HCT116 (cell line): ENCODE data around the gene CEBPB.

Experiments
- CTCF ChIP-seq, 3 experiments: fragments of 200-600 bp in 1 of 3; sonication (generic) in 1 of 3; IDR thresholded peaks in 2 of 3; conservative IDR thresholded peaks in 1 of 3; 2 replicates each; pipeline ENCODE4 v1.5.1; 2012 to 2017; ENCODE audit warnings: low read depth in 2 of 3, low read length in 2 of 3, antibody characterized with exemption in 1 of 3, borderline replicate concordance in 1 of 3, control low read depth in 1 of 3, mild to moderate bottlenecking in 1 of 3, mixed read lengths in 1 of 3, mixed run types in 1 of 3, moderate library complexity in 1 of 3; ENCODE audit not compliant: insufficient read depth in 1 of 3
- ELF1 ChIP-seq: IDR thresholded peaks from 2 replicates; pipeline ENCODE4 v1.6.1; 2012; ENCODE audit warnings: low read depth, borderline replicate concordance
- EZH2phosphoT487 ChIP-seq: fragments of 200-600 bp; IDR thresholded peaks from 2 replicates; pipeline ENCODE4 v1.6.1; 2018; ENCODE audit warnings: antibody characterized with exemption, borderline replicate concordance
- POLR2A ChIP-seq: IDR thresholded peaks from 2 replicates; pipeline ENCODE4 v1.7.0; 2011; ENCODE audit warnings: borderline replicate concordance; ENCODE audit not compliant: insufficient read depth, insufficient read length; ENCODE audit errors: extremely low read depth
- RAD21 ChIP-seq: IDR thresholded peaks from 2 replicates; pipeline ENCODE4 v1.6.1; 2012; ENCODE audit warnings: low read depth, mild to moderate bottlenecking
- SIN3A ChIP-seq: IDR thresholded peaks from 2 replicates; pipeline ENCODE4 v1.6.1; 2012; ENCODE audit warnings: low read depth
- ZBTB33 ChIP-seq: IDR thresholded peaks from 2 replicates; pipeline ENCODE4 v1.6.1; 2011; ENCODE audit warnings: mild to moderate bottlenecking, low read length, moderate library complexity; ENCODE audit not compliant: insufficient replicate concordance; ENCODE audit errors: extremely low read depth

- TF ChIP-seq POLR2A (no peak), CTCF (IDR thresholded peaks at IDR 0.05 in 2 of 3, conservative IDR thresholded peaks at IDR 0.05 in 1 of 3; ENCODE audit: borderline replicate concordance in 1 of 3, insufficient read depth in 1 of 3, low read depth in 2 of 3, low read length in 2 of 3) (no peak), RAD21 (no peak), EZH2phosphoT487 (no peak), ZBTB33 (no peak), SIN3A (no peak), ELF1 (no peak)
Observed at GRCh38 chr20:50163570-50164317, 26.9 kb upstream of the CEBPB start.
